ENCODE measurements around the gene IL13.

DNA sequence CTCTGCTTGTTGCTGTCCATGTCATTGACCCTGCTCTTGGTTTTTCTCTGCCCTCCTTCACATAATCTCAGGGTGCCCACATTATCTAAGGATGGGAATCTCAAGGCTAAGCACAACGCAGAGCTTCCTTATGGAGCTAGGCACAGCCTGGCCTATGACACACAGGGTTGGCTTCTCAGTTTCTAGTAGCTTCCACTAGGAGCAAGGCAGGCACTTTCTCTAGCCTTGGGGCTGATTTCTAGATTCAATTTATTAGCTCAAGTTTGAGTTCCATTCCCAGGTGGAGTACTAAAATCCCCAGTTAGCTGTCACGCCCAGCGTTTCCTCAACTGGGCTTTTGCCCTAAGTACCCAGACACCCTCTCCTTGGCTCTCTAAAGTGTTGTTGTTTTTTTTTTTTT lies 28.2 kb downstream of the IL13 start:
- TF ChIP-seq, protein P1, sequence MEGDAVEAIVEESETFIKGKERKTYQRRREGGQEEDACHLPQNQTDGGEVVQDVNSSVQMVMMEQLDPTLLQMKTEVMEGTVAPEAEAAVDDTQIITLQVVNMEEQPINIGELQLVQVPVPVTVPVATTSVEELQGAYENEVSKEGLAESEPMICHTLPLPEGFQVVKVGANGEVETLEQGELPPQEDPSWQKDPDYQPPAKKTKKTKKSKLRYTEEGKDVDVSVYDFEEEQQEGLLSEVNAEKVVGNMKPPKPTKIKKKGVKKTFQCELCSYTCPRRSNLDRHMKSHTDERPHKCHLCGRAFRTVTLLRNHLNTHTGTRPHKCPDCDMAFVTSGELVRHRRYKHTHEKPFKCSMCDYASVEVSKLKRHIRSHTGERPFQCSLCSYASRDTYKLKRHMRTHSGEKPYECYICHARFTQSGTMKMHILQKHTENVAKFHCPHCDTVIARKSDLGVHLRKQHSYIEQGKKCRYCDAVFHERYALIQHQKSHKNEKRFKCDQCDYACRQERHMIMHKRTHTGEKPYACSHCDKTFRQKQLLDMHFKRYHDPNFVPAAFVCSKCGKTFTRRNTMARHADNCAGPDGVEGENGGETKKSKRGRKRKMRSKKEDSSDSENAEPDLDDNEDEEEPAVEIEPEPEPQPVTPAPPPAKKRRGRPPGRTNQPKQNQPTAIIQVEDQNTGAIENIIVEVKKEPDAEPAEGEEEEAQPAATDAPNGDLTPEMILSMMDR (IDR thresholded peaks at IDR 0.05): no peak
- no peak for TF ChIP-seq POLR2A (IDR thresholded peaks at IDR 0.05)
- no peak for TF ChIP-seq POLR2AphosphoS5 (IDR thresholded peaks at IDR 0.05)
- TF ChIP-seq EP300 (IDR thresholded peaks at IDR 0.05): no peak

Measured in sigmoid colon (tissue), 4 donors.